ENCODE data around the gene NSUN3.
A peak's percentile ranks its signal among the peaks of the same experiment; 100 is the strongest.
"Not testable (repeated sequence)": the region's sequence is repeated elsewhere in the genome, so short reads cannot be mapped to it uniquely, and the experiment has no call there.

Gene NSUN3

DNA sequence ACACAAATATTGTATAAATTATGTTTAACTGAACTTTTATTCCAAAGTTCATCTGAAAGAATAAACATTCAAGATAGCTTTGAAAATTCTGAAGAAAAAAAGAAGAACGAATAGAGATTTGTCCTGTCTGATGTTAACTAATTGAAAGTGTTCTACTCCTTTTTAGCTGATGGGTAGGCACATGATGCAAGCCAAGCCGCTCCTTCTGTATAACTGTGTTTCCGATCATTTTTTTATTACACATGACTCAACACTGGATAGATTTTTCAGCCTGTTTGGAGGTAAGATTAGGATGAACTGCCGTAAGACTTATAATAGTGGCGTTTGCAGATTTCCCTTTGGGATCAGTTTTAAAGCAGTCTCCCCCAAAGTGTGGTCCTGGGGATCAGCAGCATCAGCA is 19.0 kb downstream of the NSUN3 start:
- TF ChIP-seq JUND (IDR thresholded peaks at IDR 0.05; ENCODE audit: low read depth) = no peak
- in situ Hi-C loops (cut with HindIII; ENCODE audit: low pct_unique_long_range_greater_than_20kb, low sequenced_read_pairs) = no loop called here
- no peak for DNase-seq (ENCODE audit: low read depth in 1 of 2, low spot score in 1 of 2)

DNA sequence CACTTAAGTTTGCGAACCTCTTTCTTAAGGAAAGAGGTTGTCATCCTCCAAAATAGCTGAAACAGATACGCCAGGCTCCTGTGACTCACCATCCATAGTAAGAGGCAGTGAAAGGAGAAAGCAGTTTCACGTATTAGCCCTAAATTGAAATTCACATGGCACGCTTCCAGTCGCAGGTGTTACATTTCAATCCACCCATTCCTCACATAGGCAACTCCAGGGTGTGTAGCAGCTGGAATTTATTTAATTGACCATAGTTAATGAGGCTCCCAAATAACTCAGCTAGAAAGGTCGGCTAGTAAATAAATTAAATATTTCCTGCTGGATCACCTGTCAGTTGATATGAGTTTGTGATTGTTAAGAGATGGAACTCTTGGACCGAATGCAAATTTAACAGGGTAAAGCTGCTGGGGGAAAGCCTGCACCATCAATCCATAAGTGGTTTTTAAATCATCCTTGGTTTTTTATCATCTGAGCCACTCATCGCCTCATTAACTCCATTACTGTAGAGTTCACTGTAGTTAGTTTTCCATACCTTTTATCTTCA is 19.6 kb downstream of the NSUN3 start:
- in situ Hi-C loops (cut with HindIII; ENCODE audit: low pct_unique_long_range_greater_than_20kb, low sequenced_read_pairs) = no loop called here
- no peak for DNase-seq (ENCODE audit: low read depth in 1 of 2, low spot score in 1 of 2)
- TF ChIP-seq JUND (IDR thresholded peaks at IDR 0.05; ENCODE audit: low read depth) = no peak

DNA sequence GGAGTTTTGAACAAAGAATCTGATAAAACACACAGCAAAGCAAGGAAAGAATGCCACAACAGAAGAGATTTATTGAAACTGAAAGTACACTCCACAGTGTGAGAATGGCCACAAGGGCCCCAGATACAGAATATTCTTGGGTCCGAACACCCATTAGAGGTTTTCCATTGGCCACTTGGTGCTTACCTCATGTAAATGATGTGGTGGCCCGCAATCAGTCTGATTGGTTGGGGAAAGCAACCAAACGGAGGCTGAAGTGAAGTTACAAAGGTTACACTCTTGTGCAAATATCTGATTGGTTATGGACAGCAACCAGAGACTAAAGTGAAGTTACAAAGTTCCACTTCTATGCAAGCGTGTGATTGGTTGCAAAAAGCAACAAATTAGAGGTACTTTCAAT is 20.4 kb downstream of the NSUN3 start:
- TF ChIP-seq JUND (IDR thresholded peaks at IDR 0.05; ENCODE audit: low read depth) = no peak
- in situ Hi-C loops (cut with HindIII; ENCODE audit: low pct_unique_long_range_greater_than_20kb, low sequenced_read_pairs) = no loop called here
- no peak for DNase-seq (ENCODE audit: low read depth in 1 of 2, low spot score in 1 of 2)

DNA sequence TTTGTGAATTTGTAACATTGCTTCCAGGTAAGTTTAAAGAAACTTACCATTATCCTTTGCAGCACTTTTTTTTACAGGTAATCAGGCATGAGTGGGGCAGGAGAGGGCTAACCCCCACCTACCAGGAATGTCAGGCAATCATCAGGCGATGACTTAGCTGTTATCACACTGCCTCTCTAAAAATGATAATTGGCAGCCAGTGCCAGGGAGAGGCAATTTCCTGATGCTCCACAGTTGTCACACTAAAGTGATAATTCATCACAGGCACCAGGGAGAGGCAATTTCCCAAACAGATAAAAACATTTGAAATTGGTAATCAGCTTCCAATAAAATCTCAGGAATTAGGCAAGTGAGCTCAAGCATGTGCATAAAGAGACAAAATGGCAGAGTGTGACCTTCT is 26.3 kb downstream of the NSUN3 start:
- no peak for DNase-seq (ENCODE audit: low read depth in 1 of 2, low spot score in 1 of 2)
- no peak for TF ChIP-seq JUND (IDR thresholded peaks at IDR 0.05; ENCODE audit: low read depth)
- in situ Hi-C loops (cut with HindIII; ENCODE audit: low pct_unique_long_range_greater_than_20kb, low sequenced_read_pairs) = no loop called here

DNA sequence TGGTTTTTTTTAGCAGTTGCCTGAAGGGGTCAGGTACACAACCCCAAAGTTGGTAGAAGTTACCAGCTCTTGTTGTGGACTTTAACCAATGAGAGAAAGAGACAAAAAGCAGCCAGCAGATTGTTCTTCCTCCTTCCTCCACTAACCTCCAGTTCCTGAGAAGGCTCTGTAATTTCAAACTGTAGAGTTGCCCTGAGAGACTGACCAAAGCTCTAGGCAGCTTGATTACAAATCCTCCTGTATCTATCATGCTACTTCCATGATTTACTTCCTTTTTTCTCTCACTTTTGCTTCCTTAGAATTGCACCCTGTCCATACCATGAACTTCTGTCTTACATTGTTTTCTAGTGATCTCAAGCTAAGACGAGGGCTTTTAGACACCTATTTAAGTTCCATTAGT is 29.2 kb downstream of the NSUN3 start:
- in situ Hi-C loops (cut with HindIII; ENCODE audit: low pct_unique_long_range_greater_than_20kb, low sequenced_read_pairs) = no loop called here
- DNase-seq (ENCODE audit: low read depth in 1 of 2, low spot score in 1 of 2) = no peak
- TF ChIP-seq JUND (IDR thresholded peaks at IDR 0.05; ENCODE audit: low read depth) = no peak

DNA sequence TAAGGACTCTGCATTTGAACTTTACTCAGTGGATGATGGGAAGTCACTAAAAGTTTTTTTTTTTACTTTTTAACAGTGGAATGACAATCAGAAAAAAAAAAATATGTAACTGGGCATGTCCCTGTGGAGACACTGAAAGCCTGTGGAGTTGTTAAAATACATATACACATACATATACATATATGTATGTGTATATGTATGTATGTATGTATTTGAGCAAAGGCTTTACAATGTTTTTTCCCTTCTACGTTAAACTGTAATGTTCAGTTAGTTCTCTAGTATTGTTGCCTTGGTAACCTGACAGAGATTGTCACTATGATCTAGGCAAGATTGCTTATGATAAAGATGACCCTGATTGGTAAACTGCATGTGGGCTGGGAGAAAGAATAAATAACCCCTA is 30.3 kb downstream of the NSUN3 start:
- no peak for TF ChIP-seq JUND (IDR thresholded peaks at IDR 0.05; ENCODE audit: low read depth)
- no peak for DNase-seq (ENCODE audit: low read depth in 1 of 2, low spot score in 1 of 2)
- in situ Hi-C loops (cut with HindIII; ENCODE audit: low pct_unique_long_range_greater_than_20kb, low sequenced_read_pairs) = no loop called here

DNA sequence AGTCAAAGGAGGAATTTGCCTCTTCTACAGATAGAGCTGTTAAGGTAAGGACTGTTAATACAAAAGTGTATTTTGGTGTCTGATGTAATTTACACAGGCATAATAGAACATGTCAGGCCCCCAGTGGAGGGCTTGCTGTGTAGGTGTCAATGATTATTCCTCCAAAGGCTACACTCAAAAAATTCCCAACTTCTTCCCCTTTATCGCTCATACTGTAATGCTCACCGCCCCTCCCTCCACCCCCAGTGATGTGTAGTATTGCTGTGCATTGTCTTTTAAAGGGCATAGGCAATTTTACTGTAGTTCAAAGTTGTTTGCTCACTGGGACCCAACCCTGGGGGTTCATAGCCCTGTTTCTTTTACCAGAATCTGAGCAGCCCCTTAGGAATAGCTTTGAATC is 32.2 kb downstream of the NSUN3 start:
- in situ Hi-C loops (cut with HindIII; ENCODE audit: low pct_unique_long_range_greater_than_20kb, low sequenced_read_pairs) = no loop called here
- DNase-seq (ENCODE audit: low read depth in 1 of 2, low spot score in 1 of 2) = no peak
- TF ChIP-seq JUND (IDR thresholded peaks at IDR 0.05; ENCODE audit: low read depth) = no peak

DNA sequence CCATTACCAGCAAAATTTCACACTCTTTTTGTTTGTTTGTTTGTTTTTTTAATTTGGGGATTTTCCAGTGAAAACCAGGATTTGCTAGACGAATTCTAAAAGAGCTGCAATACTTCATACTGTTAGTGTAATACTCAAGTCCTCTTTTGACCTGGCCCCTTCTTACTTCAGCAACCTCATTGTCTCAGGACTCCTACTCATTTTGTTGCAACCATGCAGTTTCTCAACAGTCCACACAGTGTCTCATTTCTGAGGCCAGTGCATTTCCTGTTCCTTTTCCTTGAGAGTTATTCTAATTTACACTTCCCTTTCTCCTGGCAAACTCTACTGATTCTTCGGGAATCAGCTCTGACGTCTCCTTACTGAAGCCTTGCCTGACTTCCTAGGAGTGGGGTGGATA is 35.6 kb downstream of the NSUN3 start:
- TF ChIP-seq JUND (IDR thresholded peaks at IDR 0.05; ENCODE audit: low read depth) = no peak
- DNase-seq (ENCODE audit: low read depth in 1 of 2, low spot score in 1 of 2) = peak in 1 of 2 experiments; percentile 10
- in situ Hi-C loops (cut with HindIII; ENCODE audit: low pct_unique_long_range_greater_than_20kb, low sequenced_read_pairs) = no loop called here

DNA sequence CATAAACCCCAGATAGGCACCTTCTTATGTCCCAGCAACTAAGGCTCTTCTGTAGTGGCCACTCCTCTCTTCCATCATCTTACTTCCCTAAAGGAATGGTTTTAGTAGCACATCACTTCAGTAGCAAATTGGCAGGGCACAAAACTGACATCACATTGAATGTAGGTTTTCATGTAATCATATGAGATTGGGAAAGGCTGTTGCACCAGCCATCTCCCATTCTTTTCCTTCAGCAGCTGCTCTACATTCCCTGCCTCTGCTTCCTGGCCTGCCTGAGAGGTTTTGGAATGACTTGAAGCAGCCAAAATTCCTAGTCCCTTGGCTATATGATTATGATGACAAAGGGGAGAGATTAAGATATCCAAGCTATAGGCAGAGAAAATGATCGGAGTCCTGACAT is 36.5 kb downstream of the NSUN3 start:
- in situ Hi-C loops (cut with HindIII; ENCODE audit: low pct_unique_long_range_greater_than_20kb, low sequenced_read_pairs) = no loop called here
- no peak for TF ChIP-seq JUND (IDR thresholded peaks at IDR 0.05; ENCODE audit: low read depth)
- DNase-seq (ENCODE audit: low read depth in 1 of 2, low spot score in 1 of 2) = no peak

DNA sequence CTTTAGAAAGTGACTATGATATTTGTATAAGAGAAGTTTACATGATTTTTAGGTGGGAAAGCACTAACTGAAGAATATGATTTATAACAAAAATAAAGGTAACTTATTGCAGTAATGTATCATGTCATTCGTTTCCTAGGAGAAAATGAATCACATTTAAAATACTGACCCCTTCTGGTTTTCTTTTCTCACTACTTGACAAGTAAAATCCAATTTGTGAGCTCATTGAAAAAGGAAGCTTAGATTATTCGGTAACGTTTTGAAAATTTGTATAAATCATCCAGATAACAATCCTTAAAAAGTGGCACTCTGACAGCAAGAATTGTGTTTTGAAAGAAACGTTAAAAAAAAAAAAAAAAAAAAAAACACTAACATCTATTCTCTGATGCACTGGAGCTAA is 39.0 kb downstream of the NSUN3 start:
- peak in 1 of 2 experiments; percentile 7 for DNase-seq (ENCODE audit: low read depth in 1 of 2, low spot score in 1 of 2)
- in situ Hi-C loops (cut with HindIII; ENCODE audit: low pct_unique_long_range_greater_than_20kb, low sequenced_read_pairs) = no loop called here
- TF ChIP-seq JUND (IDR thresholded peaks at IDR 0.05; ENCODE audit: low read depth) = no peak

DNA sequence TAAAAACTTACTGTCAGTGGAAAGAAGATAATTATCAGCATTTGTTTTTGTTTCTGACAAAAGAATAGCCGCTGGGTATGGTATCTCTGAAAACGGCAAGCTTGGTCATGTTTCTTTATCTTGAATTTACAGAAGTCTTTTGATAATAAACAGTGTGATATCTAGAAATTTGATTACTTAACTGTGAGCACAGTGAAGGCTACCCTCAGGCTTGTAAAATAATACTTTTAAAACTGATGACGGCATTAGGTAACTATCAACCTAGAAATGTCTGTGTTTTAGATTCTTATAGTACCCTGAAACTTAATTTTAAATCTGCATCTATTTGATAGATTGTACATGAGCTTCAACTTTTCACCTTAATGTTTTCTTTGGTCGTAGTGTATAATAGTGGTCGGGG is 43.4 kb downstream of the NSUN3 start:
- in situ Hi-C loops (cut with HindIII; ENCODE audit: low pct_unique_long_range_greater_than_20kb, low sequenced_read_pairs) = no loop called here
- TF ChIP-seq JUND (IDR thresholded peaks at IDR 0.05; ENCODE audit: low read depth) = no peak
- no peak for DNase-seq (ENCODE audit: low read depth in 1 of 2, low spot score in 1 of 2)

DNA sequence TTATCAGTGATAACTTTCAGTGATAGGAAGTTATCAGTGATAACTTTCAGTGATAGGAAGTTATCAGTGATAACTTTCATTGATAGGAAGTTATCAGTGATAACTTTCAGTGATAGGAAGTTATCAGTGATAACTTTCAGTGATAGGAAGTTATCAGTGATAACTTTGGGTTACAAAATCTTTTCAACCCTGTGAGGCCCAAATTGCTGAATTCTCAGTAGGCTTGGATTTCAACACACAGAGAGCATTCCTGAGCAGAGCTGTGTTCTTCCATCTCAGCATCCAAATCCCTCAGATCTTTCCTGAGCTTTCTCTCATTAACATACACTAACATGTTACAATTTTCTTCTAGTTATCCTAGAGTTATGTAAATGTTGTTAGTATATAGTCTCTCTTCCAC is 47.4 kb downstream of the NSUN3 start:
- in situ Hi-C loops (cut with HindIII; ENCODE audit: low pct_unique_long_range_greater_than_20kb, low sequenced_read_pairs); DNase-seq (ENCODE audit: low read depth in 1 of 2, low spot score in 1 of 2): not testable (repeated sequence)

DNA sequence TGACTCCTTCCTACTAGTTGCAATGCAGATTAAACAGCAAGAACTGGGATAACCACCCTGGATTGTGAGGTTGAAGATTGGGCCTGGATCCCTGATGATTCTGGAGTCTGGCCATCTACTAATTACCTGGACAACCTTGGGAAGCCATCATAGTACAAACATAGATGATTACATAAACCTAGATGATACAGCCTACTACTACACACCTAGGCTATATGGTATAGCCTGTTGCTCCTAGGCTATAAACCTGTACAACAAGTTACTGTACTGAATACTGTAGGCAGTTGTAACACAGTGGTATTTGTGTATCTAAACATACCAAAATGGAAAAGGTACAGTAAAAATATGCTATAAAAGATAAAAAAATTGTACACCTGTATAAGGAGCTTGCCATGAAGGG is 48.0 kb downstream of the NSUN3 start:
- DNase-seq (ENCODE audit: low read depth in 1 of 2, low spot score in 1 of 2) = no peak
- TF ChIP-seq JUND (IDR thresholded peaks at IDR 0.05; ENCODE audit: low read depth) = no peak
- in situ Hi-C loops (cut with HindIII; ENCODE audit: low pct_unique_long_range_greater_than_20kb, low sequenced_read_pairs) = no loop called here

DNA sequence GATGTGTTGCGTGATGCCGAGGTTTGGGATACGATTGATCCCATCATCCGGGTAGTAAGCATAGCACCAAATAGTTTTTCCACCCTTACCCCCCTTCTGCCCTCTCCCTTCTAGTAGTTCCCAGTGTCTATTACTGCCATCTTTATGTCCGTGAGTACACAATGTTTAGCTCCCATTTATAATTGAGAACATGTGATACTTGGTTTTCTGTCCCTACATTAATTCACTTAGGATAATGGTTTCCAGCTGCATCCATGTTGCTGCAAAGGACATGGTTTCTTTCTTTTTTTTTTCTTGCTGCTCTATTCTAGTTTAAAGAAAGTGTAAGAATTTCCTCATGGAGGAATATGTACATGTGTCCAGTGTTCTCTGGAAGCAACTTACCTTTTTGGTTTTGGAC is 51.8 kb downstream of the NSUN3 start:
- TF ChIP-seq JUND (IDR thresholded peaks at IDR 0.05; ENCODE audit: low read depth) = no peak
- DNase-seq (ENCODE audit: low read depth in 1 of 2, low spot score in 1 of 2) = no peak
- in situ Hi-C loops (cut with HindIII; ENCODE audit: low pct_unique_long_range_greater_than_20kb, low sequenced_read_pairs) = no loop called here

All from T47D (cell line).